Measurements from ENCODE around the gene GDF10.

The GDF10 gene

GRCh38 chr10:47337310-47337709, 37.3 kb downstream of the GDF10 start:
- FAIRE-seq = no peak

- FAIRE-seq = no peak
Measured at GRCh38 chr10:47339186-47339735, 39.3 kb downstream of the GDF10 start.

- no peak for FAIRE-seq
Measured at GRCh38 chr10:47339759-47340607, 40.0 kb downstream of the GDF10 start.

DNA sequence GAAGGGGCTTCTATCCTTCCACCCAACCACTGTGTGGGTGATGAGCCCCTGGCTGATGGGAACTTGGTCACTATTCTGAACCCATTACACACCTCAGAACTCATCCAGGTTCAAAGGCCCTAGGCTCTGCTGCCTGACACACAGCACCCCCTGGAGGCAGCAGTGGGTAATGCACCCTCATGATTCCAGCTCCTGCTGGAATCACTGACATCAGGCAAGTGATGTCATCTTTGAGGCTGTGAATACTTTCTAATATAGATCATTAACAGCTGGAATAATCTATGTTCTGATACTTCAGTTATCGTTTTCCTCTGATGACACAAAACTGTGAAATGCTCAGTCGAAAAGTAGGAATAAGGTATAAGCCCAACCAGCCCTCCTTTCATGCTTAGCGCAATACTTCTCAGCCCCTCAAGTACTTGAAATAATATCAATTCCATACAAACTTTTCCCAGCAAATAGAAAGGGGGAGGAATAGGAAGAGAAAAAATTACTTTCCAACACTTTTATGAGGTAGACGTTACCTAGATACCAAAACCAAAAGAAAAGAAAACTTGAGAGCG, 40.7 kb downstream of the GDF10 start:
- no peak for FAIRE-seq

- FAIRE-seq = no peak
Measured at GRCh38 chr10:47344996-47345870, 45.2 kb downstream of the GDF10 start.

- FAIRE-seq = no peak
Measured at GRCh38 chr10:47346581-47347302, 46.7 kb downstream of the GDF10 start.

DNA sequence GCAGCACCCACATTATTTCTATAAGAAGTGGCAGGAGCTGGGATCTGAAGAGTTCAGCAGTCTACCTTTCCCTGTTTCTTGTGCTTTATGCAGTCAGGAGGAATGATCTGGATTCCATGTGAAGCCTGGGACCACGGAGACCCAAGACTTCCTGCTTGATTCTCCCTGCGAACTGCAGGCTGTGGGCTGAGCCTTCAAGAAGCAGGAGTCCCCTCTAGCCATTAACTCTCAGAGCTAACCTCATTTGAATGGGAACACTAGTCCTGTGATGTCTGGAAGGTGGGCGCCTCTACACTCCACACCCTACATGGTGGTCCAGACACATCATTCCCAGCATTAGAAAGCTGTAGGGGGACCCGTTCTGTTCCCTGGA, 47.3 kb downstream of the GDF10 start:
- no peak for FAIRE-seq

DNA sequence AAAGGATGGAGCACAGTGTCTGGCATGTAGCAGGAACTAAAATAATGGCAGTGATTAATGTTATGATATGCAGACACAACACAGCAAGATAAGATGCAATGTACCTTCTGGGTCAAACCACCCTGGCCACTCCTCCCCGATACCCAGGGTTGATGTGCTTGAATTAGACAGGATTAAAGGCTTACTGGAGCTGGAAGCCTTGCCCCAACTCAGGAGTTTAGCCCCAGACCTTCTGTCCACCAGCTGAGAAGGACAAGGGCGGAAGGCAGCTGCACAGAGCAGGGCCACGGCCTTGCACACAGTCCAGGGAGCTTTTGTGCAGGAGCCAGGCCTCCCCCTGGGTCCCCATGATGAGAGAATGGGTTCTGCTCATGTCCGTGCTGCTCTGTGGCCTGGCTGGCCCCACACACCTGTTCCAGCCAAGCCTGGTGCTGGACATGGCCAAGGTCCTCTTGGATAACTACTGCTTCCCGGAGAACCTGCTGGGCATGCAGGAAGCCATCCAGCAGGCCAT, 48.2 kb downstream of the GDF10 start, which contains the start of gene RBP3:
RBP3 (plus strand) TSS at position 226 of the 514 bp plus-strand sequence; CDS start at position 348, 122 bp downstream.
- FAIRE-seq = no peak

DNA sequence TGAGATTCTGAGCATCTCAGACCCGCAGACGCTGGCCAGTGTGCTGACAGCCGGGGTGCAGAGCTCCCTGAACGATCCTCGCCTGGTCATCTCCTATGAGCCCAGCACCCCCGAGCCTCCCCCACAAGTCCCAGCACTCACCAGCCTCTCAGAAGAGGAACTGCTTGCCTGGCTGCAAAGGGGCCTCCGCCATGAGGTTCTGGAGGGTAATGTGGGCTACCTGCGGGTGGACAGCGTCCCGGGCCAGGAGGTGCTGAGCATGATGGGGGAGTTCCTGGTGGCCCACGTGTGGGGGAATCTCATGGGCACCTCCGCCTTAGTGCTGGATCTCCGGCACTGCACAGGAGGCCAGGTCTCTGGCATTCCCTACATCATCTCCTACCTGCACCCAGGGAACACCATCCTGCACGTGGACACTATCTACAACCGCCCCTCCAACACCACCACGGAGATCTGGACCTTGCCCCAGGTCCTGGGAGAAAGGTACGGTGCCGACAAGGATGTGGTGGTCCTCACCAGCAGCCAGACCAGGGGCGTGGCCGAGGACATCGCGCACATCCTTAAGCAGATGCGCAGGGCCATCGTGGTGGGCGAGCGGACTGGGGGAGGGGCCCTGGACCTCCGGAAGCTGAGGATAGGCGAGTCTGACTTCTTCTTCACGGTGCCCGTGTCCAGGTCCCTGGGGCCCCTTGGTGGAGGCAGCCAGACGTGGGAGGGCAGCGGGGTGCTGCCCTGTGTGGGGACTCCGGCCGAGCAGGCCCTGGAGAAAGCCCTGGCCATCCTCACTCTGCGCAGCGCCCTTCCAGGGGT, 48.9 kb downstream of the GDF10 start:
- no peak for FAIRE-seq

DNA sequence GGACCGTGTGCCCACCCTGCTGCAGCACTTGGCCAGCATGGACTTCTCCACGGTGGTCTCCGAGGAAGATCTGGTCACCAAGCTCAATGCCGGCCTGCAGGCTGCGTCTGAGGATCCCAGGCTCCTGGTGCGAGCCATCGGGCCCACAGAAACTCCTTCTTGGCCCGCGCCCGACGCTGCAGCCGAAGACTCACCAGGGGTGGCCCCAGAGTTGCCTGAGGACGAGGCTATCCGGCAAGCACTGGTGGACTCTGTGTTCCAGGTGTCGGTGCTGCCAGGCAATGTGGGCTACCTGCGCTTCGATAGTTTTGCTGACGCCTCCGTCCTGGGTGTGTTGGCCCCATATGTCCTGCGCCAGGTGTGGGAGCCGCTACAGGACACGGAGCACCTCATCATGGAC, 49.5 kb downstream of the GDF10 start:
- no peak for FAIRE-seq

DNA sequence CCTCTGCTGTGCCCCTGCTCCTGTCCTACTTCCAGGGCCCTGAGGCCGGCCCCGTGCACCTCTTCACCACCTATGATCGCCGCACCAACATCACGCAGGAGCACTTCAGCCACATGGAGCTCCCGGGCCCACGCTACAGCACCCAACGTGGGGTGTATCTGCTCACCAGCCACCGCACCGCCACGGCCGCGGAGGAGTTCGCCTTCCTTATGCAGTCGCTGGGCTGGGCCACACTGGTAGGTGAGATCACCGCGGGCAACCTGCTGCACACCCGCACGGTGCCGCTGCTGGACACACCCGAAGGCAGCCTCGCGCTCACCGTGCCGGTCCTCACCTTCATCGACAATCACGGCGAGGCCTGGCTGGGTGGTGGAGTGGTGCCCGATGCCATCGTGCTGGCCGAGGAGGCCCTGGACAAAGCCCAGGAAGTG, 50.0 kb downstream of the GDF10 start:
- no peak for FAIRE-seq

GRCh38 chr10:47350671-47351640, 51.0 kb downstream of the GDF10 start:
- FAIRE-seq = no peak

- no peak for FAIRE-seq
Measured at GRCh38 chr10:47351899-47352815, 52.2 kb downstream of the GDF10 start.

DNA sequence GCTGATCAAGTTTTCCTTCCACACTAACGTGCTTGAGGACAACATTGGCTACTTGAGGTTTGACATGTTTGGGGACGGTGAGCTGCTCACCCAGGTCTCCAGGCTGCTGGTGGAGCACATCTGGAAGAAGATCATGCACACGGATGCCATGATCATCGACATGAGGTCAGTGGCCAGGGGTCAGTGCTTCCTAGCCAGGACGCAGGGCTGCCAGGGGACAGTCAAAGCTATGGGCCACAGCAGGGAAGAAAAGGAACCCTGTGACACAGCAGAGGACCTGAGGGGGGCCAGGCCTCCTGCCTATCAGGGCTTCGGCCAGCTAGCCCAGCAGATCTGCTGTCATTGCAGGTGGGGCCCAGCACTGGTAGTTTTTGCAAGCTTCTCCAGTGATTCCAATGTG, 53.4 kb downstream of the GDF10 start:
- FAIRE-seq = no peak

GRCh38 chr10:47354165-47354564, 54.2 kb downstream of the GDF10 start:
- FAIRE-seq = no peak

DNA sequence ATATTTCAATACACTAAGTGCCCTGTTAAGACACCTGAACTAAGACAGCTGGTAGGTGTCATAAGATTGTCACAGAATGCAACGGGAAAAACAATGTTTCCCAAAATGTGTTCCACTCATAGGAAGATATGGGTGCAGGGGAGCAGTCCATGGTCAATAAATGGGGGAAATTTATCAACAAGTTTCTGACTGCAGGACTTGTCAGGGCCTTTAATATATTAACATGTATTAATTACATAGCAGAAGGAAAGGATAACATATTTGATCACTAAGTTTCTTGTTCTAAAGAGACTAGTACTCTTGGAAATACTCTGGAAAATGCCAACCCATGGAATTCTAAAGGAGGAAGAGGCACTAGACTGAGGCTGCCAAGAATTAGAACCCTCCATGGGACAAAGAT, 54.9 kb downstream of the GDF10 start:
- FAIRE-seq = no peak

DNA sequence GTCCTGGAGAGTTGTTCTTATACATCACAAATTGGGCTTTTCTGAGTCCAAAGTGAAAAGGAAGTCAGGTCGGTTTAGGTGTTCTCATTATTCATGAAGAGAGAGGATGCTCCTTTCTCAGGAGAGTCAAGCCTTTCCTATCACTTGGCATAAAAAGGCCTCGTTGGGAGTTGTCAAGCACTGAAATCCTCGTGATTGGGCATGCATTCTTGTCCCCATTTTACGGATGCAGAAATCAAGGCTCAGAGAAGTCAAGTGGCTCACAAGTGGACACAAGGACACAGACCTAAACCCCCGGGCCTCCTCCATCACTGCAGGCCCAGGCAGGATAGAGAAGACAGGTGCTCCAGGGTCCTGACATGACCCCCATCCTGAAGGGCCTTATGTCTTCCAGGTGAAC, 56.7 kb downstream of the GDF10 start:
- FAIRE-seq = no peak

- no peak for FAIRE-seq
Measured at GRCh38 chr10:47357131-47357582, 57.2 kb downstream of the GDF10 start.

DNA sequence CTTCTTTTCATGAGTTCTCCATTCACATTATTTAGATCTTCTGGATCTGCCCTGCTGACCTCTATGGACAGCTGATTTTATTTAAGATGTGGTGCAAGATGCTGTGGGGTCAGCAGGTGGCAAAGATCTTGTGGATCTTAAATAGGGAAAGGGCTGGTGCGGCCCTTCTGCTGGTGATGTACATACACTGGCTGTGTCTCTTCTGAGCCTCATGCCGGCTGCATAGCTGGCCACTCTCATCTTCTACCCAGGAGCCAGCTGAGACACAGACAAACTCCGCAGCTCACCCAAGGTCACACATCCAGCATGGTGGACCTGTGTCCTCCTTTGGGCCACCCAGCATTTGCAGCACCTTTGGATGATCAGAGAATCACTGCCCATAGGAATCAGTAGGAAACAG, 57.9 kb downstream of the GDF10 start:
- FAIRE-seq = no peak

All from islet of Langerhans (tissue), 1 donor.